ENCODE results near the gene WDR41.

GRCh38 chr5:77391240-77391765, 100.8 kb downstream of the WDR41 start:
- no peak for TF ChIP-seq EP300 (IDR thresholded peaks at IDR 0.05)
- TF ChIP-seq POLR2A (IDR thresholded peaks at IDR 0.05): no peak

Data from tibial nerve (tissue), 3 donors.